Measurements from ENCODE around the gene SEC63.
"Not testable (repeated sequence)": the region's sequence is repeated elsewhere in the genome, so short reads cannot be mapped to it uniquely, and the experiment has no call there.

Gene SEC63

GRCh38 chr6:107957909-107958688, at the start of gene SEC63:
Gene SEC63, minus strand, starts transcription at chr6:107958208. Its CDS starts 199 bp downstream, at chr6:107958009.
- DNase-seq, result peak; percentile 96

- no peak for DNase-seq
Observed at GRCh38 chr6:108005961-108006360, 48.0 kb upstream of the SEC63 start.

- no peak for DNase-seq
Observed at GRCh38 chr6:108004861-108005260, 46.9 kb upstream of the SEC63 start.

GRCh38 chr6:108002365-108003221, 44.6 kb upstream of the SEC63 start:
- DNase-seq, result no peak

- no peak for DNase-seq
Observed at GRCh38 chr6:108001696-108002231, 43.8 kb upstream of the SEC63 start.

- not testable (repeated sequence) for DNase-seq
Observed at GRCh38 chr6:108000259-108000658, 42.3 kb upstream of the SEC63 start.

- DNase-seq, result no peak
Observed at GRCh38 chr6:107999341-107999740, 41.3 kb upstream of the SEC63 start.

GRCh38 chr6:107991772-107992550, 34.0 kb upstream of the SEC63 start:
- no peak for DNase-seq

GRCh38 chr6:107991061-107991460, 33.1 kb upstream of the SEC63 start:
- no peak for DNase-seq

- not testable (repeated sequence) for DNase-seq
Observed at GRCh38 chr6:107990587-107990986, 32.6 kb upstream of the SEC63 start.

- no peak for DNase-seq
Observed at GRCh38 chr6:107989166-107990094, 31.4 kb upstream of the SEC63 start.

GRCh38 chr6:107988570-107988969, 30.6 kb upstream of the SEC63 start:
- DNase-seq, result no peak

GRCh38 chr6:107987805-107988204, 29.8 kb upstream of the SEC63 start:
- DNase-seq, result no peak

GRCh38 chr6:107985701-107986100, 27.7 kb upstream of the SEC63 start:
- DNase-seq, result no peak

GRCh38 chr6:107983811-107984210, 25.8 kb upstream of the SEC63 start:
- DNase-seq, result no peak

- DNase-seq, result no peak
Observed at GRCh38 chr6:107982486-107982885, 24.5 kb upstream of the SEC63 start.

- DNase-seq, result no peak
Observed at GRCh38 chr6:107981695-107982094, 23.7 kb upstream of the SEC63 start.

GRCh38 chr6:107977283-107977682, 19.3 kb upstream of the SEC63 start:
- peak; percentile 24 for DNase-seq

GRCh38 chr6:107976155-107976783, 18.3 kb upstream of the SEC63 start:
- no peak for DNase-seq

GRCh38 chr6:107973594-107973993, 15.6 kb upstream of the SEC63 start:
- DNase-seq, result no peak

- no peak for DNase-seq
Observed at GRCh38 chr6:107972413-107973096, 14.5 kb upstream of the SEC63 start.
